Measurements from ENCODE around the gene ATXN1. TPM values are rescaled to one million over a fixed set of nuclear protein-coding genes. Genes with fewer than 3 reads are reported as not detected.

ATXN1 gene
- total and polyA plus RNA-seq, 2 donors from 2014 or later = 4.2 to 58.2 TPM

DNA sequence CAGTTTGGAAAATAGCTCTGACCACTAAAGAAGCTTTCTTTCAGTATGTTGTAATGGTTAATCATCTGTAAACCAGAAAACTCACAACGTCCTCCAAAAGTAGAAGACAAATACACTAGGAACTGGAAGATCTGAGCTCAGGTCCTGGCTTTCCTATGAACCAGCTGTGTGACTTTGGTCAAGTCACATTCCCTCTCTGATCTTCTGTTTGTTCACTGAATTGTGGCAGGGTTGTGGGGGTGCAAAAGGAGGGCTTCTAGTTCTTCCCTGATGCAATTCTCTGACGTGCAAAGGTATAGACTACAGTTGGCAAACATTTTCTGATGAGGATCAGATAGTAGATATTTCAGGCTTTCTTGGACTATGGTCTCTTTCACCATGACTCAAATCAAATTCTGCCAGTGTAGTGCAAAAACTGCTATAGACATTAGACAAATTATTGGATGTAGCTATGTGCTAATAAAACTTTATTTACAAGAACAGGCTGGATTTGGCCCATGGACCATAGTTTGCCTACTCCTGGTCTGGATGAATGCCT is 44.9 kb downstream of the ATXN1 start:
- TF ChIP-seq, protein P1, sequence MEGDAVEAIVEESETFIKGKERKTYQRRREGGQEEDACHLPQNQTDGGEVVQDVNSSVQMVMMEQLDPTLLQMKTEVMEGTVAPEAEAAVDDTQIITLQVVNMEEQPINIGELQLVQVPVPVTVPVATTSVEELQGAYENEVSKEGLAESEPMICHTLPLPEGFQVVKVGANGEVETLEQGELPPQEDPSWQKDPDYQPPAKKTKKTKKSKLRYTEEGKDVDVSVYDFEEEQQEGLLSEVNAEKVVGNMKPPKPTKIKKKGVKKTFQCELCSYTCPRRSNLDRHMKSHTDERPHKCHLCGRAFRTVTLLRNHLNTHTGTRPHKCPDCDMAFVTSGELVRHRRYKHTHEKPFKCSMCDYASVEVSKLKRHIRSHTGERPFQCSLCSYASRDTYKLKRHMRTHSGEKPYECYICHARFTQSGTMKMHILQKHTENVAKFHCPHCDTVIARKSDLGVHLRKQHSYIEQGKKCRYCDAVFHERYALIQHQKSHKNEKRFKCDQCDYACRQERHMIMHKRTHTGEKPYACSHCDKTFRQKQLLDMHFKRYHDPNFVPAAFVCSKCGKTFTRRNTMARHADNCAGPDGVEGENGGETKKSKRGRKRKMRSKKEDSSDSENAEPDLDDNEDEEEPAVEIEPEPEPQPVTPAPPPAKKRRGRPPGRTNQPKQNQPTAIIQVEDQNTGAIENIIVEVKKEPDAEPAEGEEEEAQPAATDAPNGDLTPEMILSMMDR (IDR thresholded peaks at IDR 0.05; ENCODE audit: borderline replicate concordance, extremely low read depth, insufficient read depth) = no peak
- Histone ChIP-seq H3K9ac (ENCODE audit: low read length in 3 of 3) (no peak overlapping the region), H3K9me3 (ENCODE audit: control insufficient read depth in 2 of 3, insufficient read depth in 1 of 3, low read length in 3 of 3) (no peaks in the 10 kb centered on the region), H3K27ac (ENCODE audit: low read depth in 2 of 2, low read length in 2 of 2) (no peak overlapping the region), H3K36me3 (ENCODE audit: control insufficient read depth in 2 of 3, insufficient read depth in 3 of 3, low read length in 3 of 3) (no peaks in the 10 kb centered on the region), H3K27me3 (ENCODE audit: control insufficient read depth, insufficient read depth, low read length) (no peaks in the 10 kb centered on the region), H3K4me1 (ENCODE audit: control insufficient read depth in 2 of 3, insufficient read depth in 2 of 3, low read depth in 1 of 3, low read length in 3 of 3) (peaks cover 0 to 5% (median 4%) of the 10 kb centered on the region in 3 donors), H3K4me3 (ENCODE audit: low read length in 3 of 3) (no peak overlapping the region)
- DNase-seq = no peak
- intact Hi-C loops (cut with DNase I) = no loop called here
- FAIRE-seq = no peak

DNA sequence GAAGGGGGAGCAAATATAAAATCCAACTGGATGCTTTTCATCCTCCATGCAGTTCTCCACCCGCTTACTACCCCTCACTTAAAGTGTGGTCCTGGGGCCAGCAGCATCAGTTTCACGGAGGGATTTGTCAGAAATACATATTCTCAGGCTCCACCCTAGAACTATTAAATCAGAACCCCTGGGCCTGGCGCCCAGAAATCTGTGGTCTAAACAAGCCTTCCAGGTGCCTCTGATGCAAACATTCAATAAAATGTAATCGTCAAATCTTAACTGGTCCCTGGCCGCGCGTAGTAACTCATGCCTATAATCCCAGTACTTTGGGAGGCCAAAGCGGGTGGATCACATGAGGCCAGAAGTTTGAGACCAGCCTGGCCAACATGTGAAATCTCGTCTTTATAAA is 47.7 kb downstream of the ATXN1 start:
- TF ChIP-seq, protein P1 (IDR thresholded peaks at IDR 0.05; ENCODE audit: borderline replicate concordance, extremely low read depth, insufficient read depth) = no peak

DNA sequence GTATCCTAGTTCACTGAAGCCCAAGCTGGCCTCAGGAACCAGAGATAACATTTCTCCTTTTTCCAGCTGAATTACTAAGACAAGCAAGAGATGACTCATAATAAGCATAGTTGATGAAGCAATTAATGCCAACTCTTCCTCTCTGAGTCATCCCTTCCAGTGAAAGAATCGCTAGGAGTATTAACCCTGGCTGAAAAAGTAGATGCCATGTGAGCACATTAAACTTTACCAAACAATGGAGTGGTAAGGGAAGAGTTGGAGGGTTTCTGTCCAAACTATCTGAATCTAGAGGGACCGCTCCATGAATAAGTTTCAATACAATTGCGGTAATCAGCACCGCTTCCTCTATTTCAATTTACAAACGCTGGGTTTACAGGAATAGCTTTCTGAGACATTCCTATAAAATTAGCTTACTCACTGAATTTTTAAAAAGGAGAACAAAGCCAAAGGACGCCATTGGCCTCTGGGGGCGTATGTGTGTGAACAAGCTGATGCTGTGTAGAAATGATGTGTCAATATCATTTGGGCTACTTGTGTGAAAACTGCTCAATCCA is 48.3 kb downstream of the ATXN1 start:
- Histone ChIP-seq H3K4me1 (ENCODE audit: control insufficient read depth in 2 of 3, insufficient read depth in 2 of 3, low read depth in 1 of 3, low read length in 3 of 3) (peaks cover 0 to 4% (median 0%) of the 10 kb centered on the region in 3 donors), H3K9me3 (ENCODE audit: control insufficient read depth in 2 of 3, insufficient read depth in 1 of 3, low read length in 3 of 3) (no peaks in the 10 kb centered on the region), H3K4me3 (ENCODE audit: low read length in 3 of 3) (no peak overlapping the region), H3K27ac (ENCODE audit: low read depth in 2 of 2, low read length in 2 of 2) (peak overlapping the region in 1 of 2 donors; percentile 20), H3K9ac (ENCODE audit: low read length in 3 of 3) (no peak overlapping the region), H3K36me3 (ENCODE audit: control insufficient read depth in 2 of 3, insufficient read depth in 3 of 3, low read length in 3 of 3) (no peaks in the 10 kb centered on the region), H3K27me3 (ENCODE audit: control insufficient read depth, insufficient read depth, low read length) (no peaks in the 10 kb centered on the region)
- no peak for DNase-seq
- TF ChIP-seq, protein P1 (IDR thresholded peaks at IDR 0.05; ENCODE audit: borderline replicate concordance, extremely low read depth, insufficient read depth) = no peak
- FAIRE-seq = no peak
- intact Hi-C loops (cut with DNase I) = no loop called here

More for the DNA sequence above, 47.7 kb downstream of the ATXN1 start:
- Histone ChIP-seq H3K4me3 (ENCODE audit: low read length in 3 of 3) (no peak overlapping the region), H3K9ac (ENCODE audit: low read length in 3 of 3) (no peak overlapping the region), H3K27me3 (ENCODE audit: control insufficient read depth, insufficient read depth, low read length) (no peaks in the 10 kb centered on the region), H3K36me3 (ENCODE audit: control insufficient read depth in 2 of 3, insufficient read depth in 3 of 3, low read length in 3 of 3) (no peaks in the 10 kb centered on the region), H3K9me3 (ENCODE audit: control insufficient read depth in 2 of 3, insufficient read depth in 1 of 3, low read length in 3 of 3) (no peaks in the 10 kb centered on the region), H3K27ac (ENCODE audit: low read depth in 2 of 2, low read length in 2 of 2) (no peak overlapping the region), H3K4me1 (ENCODE audit: control insufficient read depth in 2 of 3, insufficient read depth in 2 of 3, low read depth in 1 of 3, low read length in 3 of 3) (peaks cover 0 to 4% (median 3%) of the 10 kb centered on the region in 3 donors)
- no peak for DNase-seq
- no peak for FAIRE-seq
- intact Hi-C loops (cut with DNase I) = no loop called here
